ENCODE results near the gene LINGO1. TPM values are rescaled to one million over a fixed set of nuclear protein-coding genes. Genes with fewer than 3 reads are reported as not detected.

Gene LINGO1
- total and polyA plus RNA-seq, 5 donors: 5.1 to 12.1 (median 8.1) TPM

DNA sequence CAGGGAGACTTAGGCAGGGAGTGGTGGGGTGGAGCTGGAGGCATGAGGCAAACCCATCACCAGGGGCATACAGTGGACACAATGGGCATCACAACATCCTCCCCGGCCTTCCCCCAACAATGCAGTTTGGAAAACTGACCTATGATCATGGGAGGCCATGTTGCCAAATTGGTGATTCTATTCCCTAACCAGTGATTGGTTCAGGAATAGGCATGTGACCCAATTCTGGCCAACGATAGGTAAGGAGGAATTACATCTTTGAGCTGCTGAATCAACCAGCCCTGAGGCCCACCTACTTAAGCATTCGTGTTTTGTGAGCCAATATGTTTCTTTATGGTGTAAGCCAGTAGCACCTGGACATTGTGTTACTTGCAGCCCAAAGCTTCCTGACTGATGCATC is 40.0 kb downstream of the LINGO1 start:
- Histone ChIP-seq H3K27ac (ENCODE audit: low read length) (no peak overlapping the region), H3K4me1 (ENCODE audit: control insufficient read depth, insufficient read depth, low read length) (no peaks in the 10 kb centered on the region), H3K27me3 (ENCODE audit: control insufficient read depth, insufficient read depth) (no peaks in the 10 kb centered on the region), H3K4me3 (ENCODE audit: low read length) (no peak overlapping the region), H3K9me3 (ENCODE audit: control insufficient read depth, low read length) (no peaks in the 10 kb centered on the region)
- no peak for ATAC-seq
- 61% methylated on average over 3 of the region's 3 CpGs for WGBS
- DNase-seq: peak in 2 of 3 donors; percentile 7
- intact Hi-C loops (cut with DNase I): no loop called here

DNA sequence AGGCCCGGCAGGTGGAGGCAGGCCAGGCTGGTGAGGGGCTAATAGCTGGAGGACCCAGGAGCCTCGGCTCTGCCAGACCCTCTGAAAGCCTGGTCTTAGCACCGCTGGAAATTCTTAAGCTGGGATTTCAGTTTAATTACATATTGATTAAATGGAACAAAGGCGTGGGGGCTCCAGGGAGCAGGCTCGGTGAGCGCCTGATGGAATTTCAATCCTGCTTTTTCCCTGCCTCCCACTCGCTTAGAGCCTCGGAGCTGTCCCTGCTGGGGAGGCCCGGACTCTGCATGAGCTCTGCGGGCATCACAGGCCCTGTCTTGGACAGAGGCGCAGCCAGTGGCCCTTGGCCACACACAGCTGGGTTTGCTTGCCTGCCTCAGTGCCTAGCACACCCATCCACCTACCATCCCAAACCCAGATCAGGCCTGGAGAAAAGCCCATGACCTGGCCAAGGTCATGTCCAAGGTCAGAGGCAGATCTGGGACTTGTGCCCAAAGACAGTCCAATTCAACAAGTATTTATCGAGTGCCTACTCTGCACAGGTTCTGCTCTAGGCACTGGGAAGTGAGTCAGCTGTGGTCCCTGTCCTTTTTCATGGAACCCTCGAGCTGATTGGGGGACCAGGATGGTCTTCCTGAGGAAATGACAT is 40.6 kb downstream of the LINGO1 start:
- 76% methylated on average over 13 of the region's 13 CpGs for WGBS
- H3K27ac ChIP-seq (ENCODE audit: low read length): no peak overlapping the region
- intact Hi-C loops (cut with DNase I): no loop called here
- DNase-seq (peak in 1 of 3 donors; percentile 20), ATAC-seq (no peak)
- H3K9me3 ChIP-seq (ENCODE audit: control insufficient read depth, low read length): no peaks in the 10 kb centered on the region
- no peaks in the 10 kb centered on the region for H3K27me3 ChIP-seq (ENCODE audit: control insufficient read depth, insufficient read depth)
- no peaks in the 10 kb centered on the region for H3K4me1 ChIP-seq (ENCODE audit: control insufficient read depth, insufficient read depth, low read length)
- no peak overlapping the region for H3K4me3 ChIP-seq (ENCODE audit: low read length)

DNA sequence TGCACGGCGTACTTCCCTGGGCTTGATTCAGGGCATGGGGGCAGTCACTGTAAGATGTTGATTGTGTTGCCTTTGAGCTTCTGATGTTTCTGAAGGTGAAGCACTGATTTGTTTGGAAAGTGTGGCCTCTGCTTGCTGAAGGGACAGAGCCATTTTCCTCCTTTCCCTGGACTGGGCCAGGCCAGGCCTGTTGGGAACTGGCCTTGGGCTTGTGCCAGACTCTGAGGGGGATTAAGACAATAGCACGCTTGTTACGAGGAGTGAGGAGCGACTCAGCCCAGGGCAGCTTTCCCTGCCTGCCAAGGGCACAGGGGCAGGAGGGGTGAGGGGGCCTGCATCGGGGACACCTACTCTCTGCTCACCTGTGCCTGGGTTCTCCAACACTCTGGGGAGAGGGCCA is 42.9 kb downstream of the LINGO1 start:
- Histone ChIP-seq H3K27me3 (ENCODE audit: control insufficient read depth, insufficient read depth) (no peaks in the 10 kb centered on the region), H3K9me3 (ENCODE audit: control insufficient read depth, low read length) (no peaks in the 10 kb centered on the region), H3K4me3 (ENCODE audit: low read length) (no peak overlapping the region), H3K27ac (ENCODE audit: low read length) (no peak overlapping the region), H3K4me1 (ENCODE audit: control insufficient read depth, insufficient read depth, low read length) (no peaks in the 10 kb centered on the region)
- DNase-seq (peak; percentile 50 to 62 (median 60)), ATAC-seq (peak in 1 of 2 donors; percentile 60)
- intact Hi-C loops (cut with DNase I): no loop called here
- WGBS: 48% methylated on average over 6 of the region's 6 CpGs

DNA sequence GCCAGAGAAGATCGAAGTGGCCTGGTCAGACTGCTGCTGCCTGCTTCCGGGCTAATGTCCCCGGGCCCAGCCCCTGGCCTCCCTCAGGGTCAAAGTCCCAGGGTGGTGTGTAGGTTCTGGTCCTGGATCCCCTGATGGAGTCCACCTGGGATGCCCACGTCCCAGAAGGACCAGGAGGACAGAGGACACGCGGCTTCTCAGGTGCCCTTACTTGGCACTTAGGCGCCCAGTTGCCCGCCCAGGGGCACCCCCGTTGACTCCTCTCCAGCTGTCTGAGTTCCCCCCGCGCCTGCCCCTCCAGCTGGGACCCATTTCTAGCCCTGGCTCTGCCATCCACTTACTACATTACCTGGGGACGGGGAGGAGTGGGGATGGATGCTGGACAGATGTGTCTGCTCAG is 44.6 kb downstream of the LINGO1 start:
- intact Hi-C loops (cut with DNase I): no loop called here
- peak in 1 of 3 donors; percentile 43 for DNase-seq
- ATAC-seq: no peak

DNA sequence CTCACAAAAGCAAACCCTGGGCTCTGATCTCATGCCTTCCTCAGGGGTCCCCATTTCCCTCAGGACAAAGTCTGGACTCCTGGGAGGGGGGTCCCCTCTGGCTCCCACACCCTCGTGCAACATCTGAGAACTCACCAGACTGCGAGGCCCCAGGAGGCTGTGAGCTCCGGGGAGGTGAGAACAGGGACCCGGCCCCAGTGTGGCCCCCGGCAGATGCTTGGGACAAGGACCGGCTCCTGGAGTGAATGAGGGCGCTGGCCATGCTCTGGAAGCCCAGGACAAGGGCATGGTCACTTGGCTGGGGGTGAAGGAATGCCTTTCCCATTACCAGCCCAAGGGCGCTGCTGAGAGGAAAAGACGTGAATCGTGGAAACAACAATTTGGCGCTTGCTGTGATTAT is 48.0 kb downstream of the LINGO1 start:
- DNase-seq: peak in 1 of 3 donors; percentile 12
- 83% methylated on average over 11 of the region's 11 CpGs for WGBS
- intact Hi-C loops (cut with DNase I): no loop called here

More for the DNA sequence above, 44.6 kb downstream of the LINGO1 start:
- no peaks in the 10 kb centered on the region for H3K4me1 ChIP-seq (ENCODE audit: control insufficient read depth, insufficient read depth, low read length)
- WGBS: 96% methylated on average over 12 of the region's 12 CpGs
- no peaks in the 10 kb centered on the region for H3K27me3 ChIP-seq (ENCODE audit: control insufficient read depth, insufficient read depth)
- H3K9me3 ChIP-seq (ENCODE audit: control insufficient read depth, low read length): no peaks in the 10 kb centered on the region
- H3K4me3 ChIP-seq (ENCODE audit: low read length): no peak overlapping the region
- no peak overlapping the region for H3K27ac ChIP-seq (ENCODE audit: low read length)

DNA sequence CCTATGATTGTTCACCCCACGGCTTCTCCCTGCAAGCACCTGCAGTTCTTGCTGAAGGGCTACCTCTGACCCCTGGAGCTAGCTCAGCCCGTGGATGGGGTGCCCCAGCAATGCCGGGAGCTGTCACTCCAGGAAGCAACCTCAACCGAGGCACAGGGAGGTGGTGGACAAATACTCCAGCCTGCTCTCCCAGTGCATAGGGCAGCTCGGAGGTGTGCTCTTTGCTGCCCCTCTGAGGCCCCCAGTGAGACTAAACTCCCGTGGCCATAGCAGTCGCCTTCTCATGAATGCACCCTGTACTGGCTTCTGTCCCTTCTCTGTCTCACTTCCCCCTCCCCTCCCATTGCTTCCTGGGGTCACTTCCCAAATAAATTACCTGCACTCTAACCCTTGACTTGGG is 48.5 kb downstream of the LINGO1 start:
- no peak overlapping the region for H3K4me3 ChIP-seq (ENCODE audit: low read length)
- H3K4me1 ChIP-seq (ENCODE audit: control insufficient read depth, insufficient read depth, low read length): no peaks in the 10 kb centered on the region
- intact Hi-C loops (cut with DNase I): no loop called here
- H3K27ac ChIP-seq (ENCODE audit: low read length): no peak overlapping the region
- no peaks in the 10 kb centered on the region for H3K9me3 ChIP-seq (ENCODE audit: control insufficient read depth, low read length)
- ATAC-seq (no peak), DNase-seq (peak in 1 of 3 donors; percentile 28)
- 59% methylated on average over 7 of the region's 7 CpGs for WGBS
- no peaks in the 10 kb centered on the region for H3K27me3 ChIP-seq (ENCODE audit: control insufficient read depth, insufficient read depth)

More for the DNA sequence above, 48.0 kb downstream of the LINGO1 start:
- Histone ChIP-seq H3K4me3 (ENCODE audit: low read length) (no peak overlapping the region), H3K27ac (ENCODE audit: low read length) (no peak overlapping the region), H3K27me3 (ENCODE audit: control insufficient read depth, insufficient read depth) (no peaks in the 10 kb centered on the region), H3K4me1 (ENCODE audit: control insufficient read depth, insufficient read depth, low read length) (no peaks in the 10 kb centered on the region), H3K9me3 (ENCODE audit: control insufficient read depth, low read length) (no peaks in the 10 kb centered on the region)
- no peak for ATAC-seq

DNA sequence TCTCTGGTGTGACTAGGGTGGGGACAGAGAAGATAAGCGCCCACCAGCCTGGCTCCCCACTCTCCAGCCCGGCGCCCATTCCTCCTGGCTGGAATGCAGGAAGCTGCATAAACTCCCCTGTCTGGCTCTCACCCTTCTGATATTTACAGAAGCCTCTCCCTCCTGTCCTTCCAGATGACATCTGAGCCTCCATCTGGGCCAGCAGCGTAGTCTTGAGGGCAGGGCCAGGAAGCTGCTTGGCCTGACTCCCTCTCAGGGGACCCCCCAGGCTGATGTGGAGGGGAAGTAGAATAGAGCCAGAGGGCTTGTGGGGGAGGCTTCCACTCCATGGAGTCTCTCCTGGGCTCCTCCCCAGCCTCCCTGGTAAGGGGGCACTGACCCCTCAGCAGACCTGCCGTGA is 49.9 kb downstream of the LINGO1 start:
- Histone ChIP-seq H3K4me3 (ENCODE audit: low read length) (no peak overlapping the region), H3K27me3 (ENCODE audit: control insufficient read depth, insufficient read depth) (no peaks in the 10 kb centered on the region), H3K27ac (ENCODE audit: low read length) (no peak overlapping the region), H3K4me1 (ENCODE audit: control insufficient read depth, insufficient read depth, low read length) (no peaks in the 10 kb centered on the region), H3K9me3 (ENCODE audit: control insufficient read depth, low read length) (no peaks in the 10 kb centered on the region)
- DNase-seq: peak in 1 of 3 donors; percentile 67
- peak in 1 of 2 donors; percentile 43 for ATAC-seq
- WGBS: 53% methylated on average over 5 of the region's 5 CpGs
- intact Hi-C loops (cut with DNase I): no loop called here

DNA sequence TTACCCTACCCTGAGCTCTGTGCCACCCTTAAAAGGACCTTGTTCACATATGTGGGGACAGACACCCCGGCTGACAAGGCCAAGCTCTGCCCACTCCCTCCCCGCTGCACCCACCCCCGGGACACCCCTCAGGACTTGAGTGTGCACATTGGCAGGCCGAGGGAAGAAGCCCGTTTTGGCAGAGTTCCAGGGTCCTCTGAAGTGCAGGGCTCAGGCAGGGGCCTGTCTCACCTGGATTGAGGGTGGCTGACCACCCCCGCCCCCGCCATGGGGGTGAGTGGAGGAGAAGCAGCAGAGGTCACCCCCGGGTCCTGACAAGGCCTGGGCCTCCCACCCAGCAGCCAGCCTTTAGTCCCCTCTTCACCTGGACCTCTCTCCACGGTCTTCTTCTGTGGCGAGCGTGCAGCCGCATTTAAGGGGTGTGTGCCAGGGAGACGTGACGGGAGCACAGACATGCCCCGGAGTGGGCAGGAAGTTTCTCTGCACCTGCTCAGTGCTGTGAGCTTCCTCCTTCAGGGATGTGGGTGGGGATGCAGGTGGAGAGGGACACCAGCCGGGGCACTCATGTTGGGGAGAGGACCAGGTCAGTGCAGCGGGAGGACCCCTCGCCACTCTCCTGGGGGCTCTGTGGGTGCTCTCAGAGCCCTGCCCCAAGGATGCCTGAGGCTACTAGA is 50.7 kb downstream of the LINGO1 start:
- 77% methylated on average over 18 of the region's 18 CpGs for WGBS
- H3K27me3 ChIP-seq (ENCODE audit: control insufficient read depth, insufficient read depth): no peaks in the 10 kb centered on the region
- DNase-seq: peak in 1 of 3 donors; percentile 54
- no peak overlapping the region for H3K27ac ChIP-seq (ENCODE audit: low read length)
- no peak overlapping the region for H3K4me3 ChIP-seq (ENCODE audit: low read length)
- no peak for ATAC-seq
- intact Hi-C loops (cut with DNase I): no loop called here
- no peaks in the 10 kb centered on the region for H3K4me1 ChIP-seq (ENCODE audit: control insufficient read depth, insufficient read depth, low read length)
- no peaks in the 10 kb centered on the region for H3K9me3 ChIP-seq (ENCODE audit: control insufficient read depth, low read length)

DNA sequence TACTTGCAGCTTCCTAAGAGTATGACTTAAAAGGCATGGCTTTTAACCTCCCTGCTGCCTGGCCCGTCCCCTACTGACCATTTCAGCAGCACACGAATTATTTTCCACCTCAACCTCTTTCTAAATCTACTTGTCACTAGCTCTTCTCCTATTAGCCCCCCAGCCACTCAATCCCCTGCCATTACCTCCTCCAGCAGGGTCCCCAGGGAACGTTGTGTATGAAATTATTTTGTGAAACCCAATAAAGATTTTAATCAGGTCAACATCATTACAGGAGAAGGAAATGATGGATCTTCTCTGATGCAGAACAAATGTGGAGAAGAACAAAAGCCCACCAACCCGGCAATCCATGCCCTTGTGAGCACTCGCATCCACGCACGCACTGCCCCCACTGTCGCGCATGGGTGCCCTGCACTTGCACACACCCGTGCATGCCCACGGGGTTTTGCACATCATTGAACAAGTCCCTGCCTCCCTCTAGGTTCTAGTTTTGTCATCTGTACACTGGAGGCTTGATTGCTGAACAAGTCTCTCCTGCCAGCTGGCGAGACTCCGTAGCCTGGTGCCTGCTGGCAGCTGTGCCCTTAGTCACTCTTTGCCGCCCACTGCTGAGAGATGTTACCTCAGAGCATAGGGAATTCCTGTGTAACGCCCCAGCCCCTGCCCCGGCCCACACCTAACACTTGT is 51.6 kb downstream of the LINGO1 start:
- no peak overlapping the region for H3K27ac ChIP-seq (ENCODE audit: low read length)
- ATAC-seq (peak; percentile 39 to 50), DNase-seq (peak; percentile 53 to 76 (median 59))
- intact Hi-C loops (cut with DNase I): no loop called here
- WGBS: 76% methylated on average over 16 of the region's 16 CpGs
- no peak overlapping the region for H3K4me3 ChIP-seq (ENCODE audit: low read length)
- no peaks in the 10 kb centered on the region for H3K4me1 ChIP-seq (ENCODE audit: control insufficient read depth, insufficient read depth, low read length)
- H3K27me3 ChIP-seq (ENCODE audit: control insufficient read depth, insufficient read depth): no peaks in the 10 kb centered on the region
- H3K9me3 ChIP-seq (ENCODE audit: control insufficient read depth, low read length): no peaks in the 10 kb centered on the region

DNA sequence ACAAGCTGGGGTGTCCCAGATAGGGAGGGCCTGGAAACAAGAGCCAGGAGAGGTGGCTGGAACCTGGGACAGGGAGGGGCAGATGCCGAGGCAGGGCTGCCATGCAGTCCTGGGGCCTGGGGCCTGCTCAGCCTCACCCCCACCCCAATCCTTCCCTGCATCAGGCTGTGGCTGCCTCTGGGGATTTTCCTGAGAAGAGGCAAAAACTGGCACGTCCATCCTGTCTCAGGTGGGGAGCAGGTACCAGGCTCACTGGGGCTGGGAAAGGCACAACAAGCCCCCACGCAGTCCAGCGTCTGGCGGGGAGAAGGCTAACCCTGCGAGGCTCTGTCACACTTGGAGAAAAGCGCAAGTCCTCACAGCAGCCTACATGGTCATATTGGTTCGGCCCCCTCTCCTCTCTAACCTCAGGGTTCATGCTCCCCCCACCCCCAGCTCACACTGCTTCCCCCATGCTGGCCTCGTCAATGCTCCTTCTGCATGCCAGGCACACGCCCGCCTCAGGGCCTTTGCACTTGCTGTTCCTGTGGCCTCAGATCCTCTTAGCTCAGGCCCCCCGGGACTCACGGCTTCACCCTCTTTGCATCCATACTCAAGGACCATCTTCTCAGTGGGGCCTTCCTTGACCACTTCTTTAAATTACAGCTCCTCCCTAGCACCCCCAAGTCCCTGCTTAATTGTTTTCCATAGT is 53.1 kb downstream of the LINGO1 start:
- ATAC-seq: no peak
- 94% methylated on average over 13 of the region's 13 CpGs for WGBS
- no peaks in the 10 kb centered on the region for H3K4me1 ChIP-seq (ENCODE audit: control insufficient read depth, insufficient read depth, low read length)
- peak in 1 of 3 donors; percentile 30 for DNase-seq
- intact Hi-C loops (cut with DNase I): no loop called here
- H3K4me3 ChIP-seq (ENCODE audit: low read length): no peak overlapping the region
- H3K27ac ChIP-seq (ENCODE audit: low read length): no peak overlapping the region
- H3K27me3 ChIP-seq (ENCODE audit: control insufficient read depth, insufficient read depth): no peaks in the 10 kb centered on the region
- H3K9me3 ChIP-seq (ENCODE audit: control insufficient read depth, low read length): no peaks in the 10 kb centered on the region
